Erythroblast (primary cell): ENCODE data around the gene DZANK1.

ENCODE experiments used
- GATA1 ChIP-seq: IDR thresholded peaks from 2 replicates; pipeline ENCODE4 v1.6.1; 2011; ENCODE audit warnings: low read depth, mild to moderate bottlenecking, control low read depth, low read length, moderate library complexity
- POLR2A ChIP-seq: IDR thresholded peaks from 2 replicates; pipeline ENCODE4 v1.6.1; 2011; ENCODE audit warnings: mild to moderate bottlenecking, low read length

DNA sequence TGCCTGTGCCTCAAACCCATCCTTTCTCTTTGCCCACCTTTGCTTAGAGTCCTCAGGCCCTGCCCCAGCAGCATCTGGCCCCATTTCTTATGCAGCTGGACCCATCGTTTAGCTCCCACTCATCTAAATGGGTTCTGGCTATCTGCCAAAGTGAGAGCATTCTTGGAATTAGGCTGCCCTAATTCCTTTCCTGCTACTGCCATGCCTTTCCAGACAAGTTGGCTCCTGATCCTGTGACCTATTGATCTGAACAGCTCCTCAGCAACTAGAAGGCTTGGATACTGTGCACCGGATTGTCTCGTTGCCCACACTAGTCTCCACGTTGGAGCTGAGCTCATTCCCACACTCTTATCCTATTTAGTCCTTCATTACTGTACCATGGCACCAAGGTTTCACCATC is 22.9 kb downstream of the DZANK1 start:
- TF ChIP-seq POLR2A (no peak), GATA1 (no peak)
